Transverse colon (tissue), 3 donors: ENCODE measurements around the gene HDAC4.

Experiments
- POLR2A ChIP-seq: fragments of 450-650 bp; IDR thresholded peaks from one replicate; pipeline ENCODE4 v1.6.1; 2016; ENCODE audit warnings: antibody characterized with exemption, mild to moderate bottlenecking, moderate library complexity
- TF ChIP-seq, protein P1 (sequence below), 5 experiments: fragments of 200-600 bp in 3 of 5; fragments of 450-650 bp in 2 of 5; sonication (generic) in 3 of 5; IDR thresholded peaks; 1 replicate in 2 of 5; 2 replicates in 3 of 5; pipeline ENCODE4 v1.5.1; 2016 to 2017; ENCODE audit warnings: antibody characterized with exemption in 5 of 5, inconsistent platforms in 3 of 5, mild to moderate bottlenecking in 2 of 5, moderate library complexity in 1 of 5

GRCh38 chr2:239214725-239215124 lies 186.1 kb downstream of the HDAC4 start:
- no peak for TF ChIP-seq POLR2A
- TF ChIP-seq, protein P1, sequence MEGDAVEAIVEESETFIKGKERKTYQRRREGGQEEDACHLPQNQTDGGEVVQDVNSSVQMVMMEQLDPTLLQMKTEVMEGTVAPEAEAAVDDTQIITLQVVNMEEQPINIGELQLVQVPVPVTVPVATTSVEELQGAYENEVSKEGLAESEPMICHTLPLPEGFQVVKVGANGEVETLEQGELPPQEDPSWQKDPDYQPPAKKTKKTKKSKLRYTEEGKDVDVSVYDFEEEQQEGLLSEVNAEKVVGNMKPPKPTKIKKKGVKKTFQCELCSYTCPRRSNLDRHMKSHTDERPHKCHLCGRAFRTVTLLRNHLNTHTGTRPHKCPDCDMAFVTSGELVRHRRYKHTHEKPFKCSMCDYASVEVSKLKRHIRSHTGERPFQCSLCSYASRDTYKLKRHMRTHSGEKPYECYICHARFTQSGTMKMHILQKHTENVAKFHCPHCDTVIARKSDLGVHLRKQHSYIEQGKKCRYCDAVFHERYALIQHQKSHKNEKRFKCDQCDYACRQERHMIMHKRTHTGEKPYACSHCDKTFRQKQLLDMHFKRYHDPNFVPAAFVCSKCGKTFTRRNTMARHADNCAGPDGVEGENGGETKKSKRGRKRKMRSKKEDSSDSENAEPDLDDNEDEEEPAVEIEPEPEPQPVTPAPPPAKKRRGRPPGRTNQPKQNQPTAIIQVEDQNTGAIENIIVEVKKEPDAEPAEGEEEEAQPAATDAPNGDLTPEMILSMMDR (IDR thresholded peaks at IDR 0.05): no peak
